Measurements from ENCODE around the gene DPF3. TPM values are rescaled to one million over a fixed set of nuclear protein-coding genes. Genes with fewer than 3 reads are reported as not detected.
A peak's percentile ranks its signal among the peaks of the same experiment; 100 is the strongest.

Gene DPF3
- total RNA-seq, 1 donor from 2014 or later: 0.11 TPM

DNA sequence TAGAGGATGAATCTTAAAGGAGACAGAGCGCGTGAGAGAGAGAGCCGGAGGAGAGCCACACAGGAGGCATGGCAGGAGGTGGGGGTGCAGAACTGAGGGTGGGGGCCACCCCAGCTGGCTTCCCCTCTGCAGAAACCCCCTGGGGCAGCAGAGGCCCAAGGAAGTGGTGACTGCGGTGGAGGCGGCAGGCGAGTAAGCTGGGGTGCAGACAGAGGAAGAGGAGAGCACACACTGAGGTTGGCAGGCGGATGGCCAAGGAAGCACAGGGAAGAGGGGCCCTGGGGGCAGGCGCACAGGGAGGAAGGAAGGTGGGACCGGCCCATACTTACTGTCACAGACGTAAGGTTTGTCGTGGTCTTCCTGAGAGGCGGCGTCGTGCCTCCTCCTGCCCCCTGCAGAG is 179.8 kb downstream of the DPF3 start:
- Histone ChIP-seq H3K27ac (peak overlapping the region in 1 of 2 donors; percentile 72), H3K4me3 (no peak overlapping the region), H3K4me1 (peaks cover 19 to 31% of the 10 kb centered on the region in 2 donors), H3K36me3 (no peaks in the 10 kb centered on the region), H3K9me3 (no peaks in the 10 kb centered on the region), H3K27me3 (no peaks in the 10 kb centered on the region)
- DNase-seq (ENCODE audit: low spot score in 2 of 2): no peak
- TF ChIP-seq, protein P1, sequence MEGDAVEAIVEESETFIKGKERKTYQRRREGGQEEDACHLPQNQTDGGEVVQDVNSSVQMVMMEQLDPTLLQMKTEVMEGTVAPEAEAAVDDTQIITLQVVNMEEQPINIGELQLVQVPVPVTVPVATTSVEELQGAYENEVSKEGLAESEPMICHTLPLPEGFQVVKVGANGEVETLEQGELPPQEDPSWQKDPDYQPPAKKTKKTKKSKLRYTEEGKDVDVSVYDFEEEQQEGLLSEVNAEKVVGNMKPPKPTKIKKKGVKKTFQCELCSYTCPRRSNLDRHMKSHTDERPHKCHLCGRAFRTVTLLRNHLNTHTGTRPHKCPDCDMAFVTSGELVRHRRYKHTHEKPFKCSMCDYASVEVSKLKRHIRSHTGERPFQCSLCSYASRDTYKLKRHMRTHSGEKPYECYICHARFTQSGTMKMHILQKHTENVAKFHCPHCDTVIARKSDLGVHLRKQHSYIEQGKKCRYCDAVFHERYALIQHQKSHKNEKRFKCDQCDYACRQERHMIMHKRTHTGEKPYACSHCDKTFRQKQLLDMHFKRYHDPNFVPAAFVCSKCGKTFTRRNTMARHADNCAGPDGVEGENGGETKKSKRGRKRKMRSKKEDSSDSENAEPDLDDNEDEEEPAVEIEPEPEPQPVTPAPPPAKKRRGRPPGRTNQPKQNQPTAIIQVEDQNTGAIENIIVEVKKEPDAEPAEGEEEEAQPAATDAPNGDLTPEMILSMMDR (IDR thresholded peaks at IDR 0.05): no peak
- intact Hi-C loops (cut with DNase I): loop anchor here (5.0 to 10.0 kb wide), 2 partner anchors 98 to 191 kb away; no protein-coding TSS in a partner anchor

DNA sequence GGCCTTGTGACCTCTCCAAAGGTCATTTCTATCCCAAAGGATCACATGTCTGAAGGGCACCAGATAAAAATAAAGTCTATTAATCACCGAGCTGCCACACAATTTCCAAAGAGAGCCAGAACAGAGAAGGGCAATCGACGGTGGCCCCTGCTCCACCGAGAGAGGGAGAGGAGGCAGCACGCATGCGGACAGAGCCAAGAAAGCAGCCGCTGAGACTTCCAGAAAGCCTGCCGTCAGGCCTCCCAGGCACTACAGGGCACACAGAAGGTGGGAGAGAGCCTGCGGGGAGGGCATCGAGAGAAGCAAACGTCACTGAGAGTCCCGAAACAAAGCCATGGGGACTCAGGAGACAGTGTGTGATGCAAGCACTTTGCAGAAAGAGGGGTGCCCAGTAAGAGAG is 182.0 kb downstream of the DPF3 start:
- H3K4me1 ChIP-seq: peaks cover 19 to 31% of the 10 kb centered on the region in 2 donors
- no peak for DNase-seq (ENCODE audit: low spot score in 2 of 2)

DNA sequence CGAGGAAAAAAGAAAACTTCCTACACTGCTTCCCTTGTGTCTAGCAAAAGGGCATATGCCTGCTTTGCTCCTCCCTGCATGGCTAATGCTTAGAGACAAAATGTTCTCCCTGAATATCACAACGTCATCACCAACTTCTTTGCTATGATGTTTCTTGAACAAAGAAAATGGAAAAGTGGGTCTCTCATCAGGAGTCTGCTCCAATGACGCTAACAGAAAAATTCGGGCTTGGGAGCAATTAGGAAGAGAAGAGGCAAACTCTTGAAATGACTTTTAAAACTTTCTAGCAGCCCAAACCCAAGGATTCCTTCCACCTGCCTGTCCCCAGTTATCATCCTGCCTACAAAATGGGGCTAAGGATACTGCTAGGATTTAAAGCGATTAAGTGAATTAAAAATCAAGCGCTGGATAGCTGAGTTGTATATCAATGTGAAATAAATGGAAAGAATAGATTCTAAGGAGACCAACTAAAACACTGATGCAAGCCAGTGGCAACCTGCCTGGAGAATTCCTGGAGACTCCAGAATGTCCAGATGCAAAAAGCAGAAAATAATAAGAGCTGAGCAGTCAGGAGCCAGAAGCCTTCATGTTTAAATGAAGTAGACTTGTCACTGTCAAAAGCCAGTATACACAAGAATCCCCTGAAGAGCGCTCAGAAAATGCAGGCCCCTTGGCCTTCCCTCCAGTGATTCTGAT is 183.8 kb downstream of the DPF3 start:
- peak overlapping the region in 1 of 2 donors; percentile 12 for H3K4me3 ChIP-seq
- no peaks in the 10 kb centered on the region for H3K9me3 ChIP-seq
- TF ChIP-seq, protein P1 (IDR thresholded peaks at IDR 0.05): no peak
- H3K36me3 ChIP-seq: no peaks in the 10 kb centered on the region
- no peaks in the 10 kb centered on the region for H3K27me3 ChIP-seq
- H3K27ac ChIP-seq: peak overlapping the region; percentile 67 to 71
- intact Hi-C loops (cut with DNase I): loop anchor here (5.0 to 10.0 kb wide), 2 partner anchors 102 to 195 kb away; no protein-coding TSS in a partner anchor
- no peak for DNase-seq (ENCODE audit: low spot score in 2 of 2)
- H3K4me1 ChIP-seq: peaks cover 12 to 18% of the 10 kb centered on the region in 2 donors

More for the DNA sequence above, 182.0 kb downstream of the DPF3 start:
- intact Hi-C loops (cut with DNase I): loop anchor here (5.0 to 10.0 kb wide), 2 partner anchors 100 to 193 kb away; no protein-coding TSS in a partner anchor
- H3K27me3 ChIP-seq: no peaks in the 10 kb centered on the region
- peak overlapping the region; percentile 46 to 67 for H3K27ac ChIP-seq
- TF ChIP-seq, protein P1 (IDR thresholded peaks at IDR 0.05): no peak
- H3K36me3 ChIP-seq: no peaks in the 10 kb centered on the region
- no peak overlapping the region for H3K4me3 ChIP-seq
- H3K9me3 ChIP-seq: no peaks in the 10 kb centered on the region

DNA sequence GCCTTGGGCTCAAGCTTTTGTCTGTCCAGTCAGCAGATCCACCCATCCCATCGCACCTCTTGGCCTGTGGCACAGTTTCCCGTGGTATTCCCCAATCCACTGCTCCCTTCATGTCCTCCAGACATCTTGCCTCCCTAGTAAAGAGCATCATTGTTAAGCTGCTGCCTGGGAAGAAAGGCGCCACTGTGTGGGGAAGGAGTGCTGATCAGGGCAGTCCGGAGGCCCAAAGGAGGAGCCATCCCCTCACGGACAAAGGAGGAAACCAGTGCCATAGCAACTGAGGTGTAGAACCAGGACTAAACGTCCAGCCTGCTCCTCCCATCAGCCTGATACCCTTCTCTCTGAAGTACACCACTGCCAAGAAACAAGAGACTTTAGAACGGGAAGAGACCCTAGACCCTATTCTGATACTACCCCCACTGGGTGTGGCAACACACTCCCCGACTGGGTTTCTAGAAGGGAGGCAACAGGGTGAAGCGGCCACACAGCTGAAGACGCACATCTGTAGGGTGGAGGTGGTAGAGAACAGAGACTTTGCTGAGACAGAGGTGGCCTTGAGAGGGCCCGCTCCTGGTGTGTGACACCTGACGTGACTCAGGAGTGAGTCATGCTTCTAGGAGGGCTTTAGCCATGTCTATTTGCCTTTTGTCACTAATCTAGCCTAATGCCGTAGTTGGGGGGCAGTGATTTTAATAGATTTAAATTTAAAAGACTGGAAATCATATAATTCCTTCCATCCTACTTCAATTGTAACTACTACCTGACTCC is 185.0 kb downstream of the DPF3 start:
- no peak for DNase-seq (ENCODE audit: low spot score in 2 of 2)
- intact Hi-C loops (cut with DNase I): no loop called here
- Histone ChIP-seq H3K9me3 (no peaks in the 10 kb centered on the region), H3K27ac (peak overlapping the region; percentile 67 to 71), H3K4me3 (no peak overlapping the region), H3K36me3 (no peaks in the 10 kb centered on the region), H3K4me1 (peaks cover 8 to 11% of the 10 kb centered on the region in 2 donors), H3K27me3 (no peaks in the 10 kb centered on the region)
- TF ChIP-seq, protein P1 (IDR thresholded peaks at IDR 0.05): no peak

DNA sequence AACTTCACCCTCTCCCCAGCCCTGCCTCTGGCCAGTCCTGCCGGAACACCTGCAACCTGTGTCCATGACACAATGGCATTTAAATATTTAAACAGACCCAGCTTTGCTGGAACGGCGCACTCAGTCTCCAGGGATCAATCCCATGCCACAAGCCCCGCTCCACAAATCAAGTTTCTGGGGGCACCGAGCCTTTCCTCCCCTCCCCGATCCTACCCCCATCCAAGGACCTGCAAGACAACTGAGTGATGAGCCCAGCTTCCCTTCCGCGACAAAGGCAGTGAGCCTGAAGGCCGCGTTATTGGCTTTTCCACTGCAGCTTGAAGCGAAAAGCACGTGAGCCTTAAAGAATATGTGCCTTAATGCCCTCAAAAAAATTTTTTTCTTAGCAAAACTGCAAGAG is 185.7 kb downstream of the DPF3 start:
- Histone ChIP-seq H3K36me3 (no peaks in the 10 kb centered on the region), H3K27ac (no peak overlapping the region), H3K4me3 (no peak overlapping the region), H3K27me3 (no peaks in the 10 kb centered on the region), H3K9me3 (no peaks in the 10 kb centered on the region), H3K4me1 (peaks cover 8 to 11% of the 10 kb centered on the region in 2 donors)
- intact Hi-C loops (cut with DNase I): no loop called here
- TF ChIP-seq, protein P1 (IDR thresholded peaks at IDR 0.05): no peak
- DNase-seq (ENCODE audit: low spot score in 2 of 2): no peak

Measured in ascending aorta (tissue), 2 donors.